Measurements from ENCODE around the gene RNF7.

Gene RNF7

DNA sequence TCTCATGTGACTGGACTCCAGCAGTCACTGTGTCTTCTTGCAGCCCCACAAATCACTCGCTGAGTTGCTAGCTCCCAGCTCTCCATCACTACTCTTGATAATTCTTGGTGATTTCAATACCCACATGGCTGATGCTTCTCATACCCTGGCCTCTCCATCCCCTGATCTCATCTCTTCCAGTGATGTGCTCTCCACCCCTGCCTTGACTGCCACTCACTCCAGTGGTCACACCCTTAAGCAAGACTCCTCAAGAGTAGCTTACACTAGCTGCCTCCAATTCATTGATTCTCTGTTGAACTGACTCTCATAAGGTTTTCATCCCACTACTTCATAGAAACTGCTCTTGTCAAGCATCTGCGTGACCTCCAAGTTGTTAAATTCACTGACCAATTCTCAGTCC is 25.9 kb downstream of the RNF7 start:
- no peak overlapping the region for H3K4me3 ChIP-seq
- TF ChIP-seq POLR2AphosphoS5 (IDR thresholded peaks at IDR 0.05; ENCODE audit: borderline replicate concordance, low read depth, low read length) (no peak), FOXP2 (optimal IDR thresholded peaks at IDR 0.05; ENCODE audit: control extremely low read depth, extremely low read length, insufficient read depth) (no peak), EZH2 (IDR thresholded peaks at IDR 0.05) (no peak)
- DNase-seq (ENCODE audit: low read depth, low spot score), result no peak
- no peaks in the 10 kb centered on the region for H3K36me3 ChIP-seq (ENCODE audit: insufficient read depth, low read length)
- no peaks in the 10 kb centered on the region for H3K9me3 ChIP-seq (ENCODE audit: low read depth, low read length)
- no peak overlapping the region for H3K27ac ChIP-seq
- H3K9ac ChIP-seq (ENCODE audit: insufficient read length), result no peak overlapping the region

DNA sequence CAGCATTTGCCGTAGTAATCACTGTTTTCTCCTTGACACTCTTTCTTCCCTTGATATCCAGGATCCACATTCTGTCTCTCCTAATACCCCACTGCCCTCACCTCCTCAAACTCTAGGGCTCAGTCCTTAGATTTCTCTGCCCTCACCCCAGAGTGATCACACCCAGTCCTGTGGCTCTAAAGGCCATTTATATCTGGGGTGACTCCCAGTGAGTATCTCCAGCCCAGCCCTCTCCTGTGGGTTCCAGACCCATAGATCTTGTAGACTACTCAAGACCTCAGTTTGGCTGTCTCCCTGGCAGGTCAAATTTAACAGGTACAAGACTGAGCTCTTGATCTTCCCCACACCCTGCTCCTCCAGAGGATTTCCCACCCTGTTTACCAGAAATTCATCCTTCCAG is 26.4 kb downstream of the RNF7 start:
- Histone ChIP-seq H3K4me3 (no peak overlapping the region), H3K27ac (no peak overlapping the region)

DNA sequence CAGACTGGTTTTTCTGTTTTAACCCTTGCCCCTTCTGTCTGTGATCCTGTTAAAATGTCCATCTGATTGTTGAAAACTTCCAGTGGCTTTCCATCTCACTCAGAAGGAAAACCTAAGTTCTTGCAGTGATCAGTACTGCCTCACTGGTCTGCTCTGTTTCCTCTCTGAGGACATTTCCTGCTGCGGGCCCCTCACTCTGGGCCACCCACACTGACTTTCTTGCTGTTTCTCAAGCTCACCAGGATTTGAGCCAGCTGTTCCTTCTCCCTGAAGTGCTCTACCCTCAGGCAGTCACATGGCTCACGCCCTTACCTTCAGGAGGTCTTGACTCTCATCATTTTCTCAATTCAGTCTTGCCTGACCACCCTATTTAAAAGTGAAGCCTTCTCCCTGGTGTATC is 26.9 kb downstream of the RNF7 start:
- DNase-seq (ENCODE audit: low read depth, low spot score), result no peak
- H3K9me3 ChIP-seq (ENCODE audit: low read depth, low read length), result no peaks in the 10 kb centered on the region
- TF ChIP-seq EZH2 (IDR thresholded peaks at IDR 0.05) (no peak), POLR2AphosphoS5 (IDR thresholded peaks at IDR 0.05; ENCODE audit: borderline replicate concordance, low read depth, low read length) (no peak), FOXP2 (optimal IDR thresholded peaks at IDR 0.05; ENCODE audit: control extremely low read depth, extremely low read length, insufficient read depth) (no peak)
- H3K36me3 ChIP-seq (ENCODE audit: insufficient read depth, low read length), result no peaks in the 10 kb centered on the region
- no peak overlapping the region for H3K4me3 ChIP-seq
- peak overlapping the region; percentile 34 for H3K9ac ChIP-seq (ENCODE audit: insufficient read length)
- 0 out of 2 replicates have a peak overlapping the region, but pooled peaks have one; percentile 11 for H3K27ac ChIP-seq

More for the DNA sequence above, 26.4 kb downstream of the RNF7 start:
- H3K9me3 ChIP-seq (ENCODE audit: low read depth, low read length), result no peaks in the 10 kb centered on the region
- peak overlapping the region; percentile 34 for H3K9ac ChIP-seq (ENCODE audit: insufficient read length)
- no peaks in the 10 kb centered on the region for H3K36me3 ChIP-seq (ENCODE audit: insufficient read depth, low read length)
- no peak for DNase-seq (ENCODE audit: low read depth, low spot score)
- no peak for TF ChIP-seq POLR2AphosphoS5 (IDR thresholded peaks at IDR 0.05; ENCODE audit: borderline replicate concordance, low read depth, low read length)
- TF ChIP-seq FOXP2 (optimal IDR thresholded peaks at IDR 0.05; ENCODE audit: control extremely low read depth, extremely low read length, insufficient read depth), result no peak
- TF ChIP-seq EZH2 (IDR thresholded peaks at IDR 0.05), result no peak

DNA sequence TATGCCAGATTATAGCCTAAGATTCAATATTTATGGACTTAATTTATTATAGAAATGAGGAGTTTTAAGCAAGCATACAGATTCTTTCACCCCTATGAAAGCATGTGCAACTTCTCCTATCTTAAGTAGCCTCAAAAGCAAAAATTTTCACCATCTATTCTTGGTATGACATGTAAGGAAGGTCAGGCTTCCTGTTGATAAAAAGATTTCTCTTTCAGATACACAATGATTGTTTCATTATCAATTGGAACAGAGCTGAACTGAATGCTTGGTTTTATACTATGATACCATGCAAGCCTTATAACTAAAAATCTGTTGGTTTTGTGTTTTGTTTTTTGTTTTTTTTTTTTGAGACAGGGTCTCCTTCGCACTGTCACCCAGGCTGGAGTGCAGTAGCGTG is 29.0 kb downstream of the RNF7 start:
- no peaks in the 10 kb centered on the region for H3K9me3 ChIP-seq (ENCODE audit: low read depth, low read length)
- no peak for DNase-seq (ENCODE audit: low read depth, low spot score)
- no peaks in the 10 kb centered on the region for H3K36me3 ChIP-seq (ENCODE audit: insufficient read depth, low read length)
- peak overlapping the region; percentile 39; the same call in 1 of the 2 replicates for H3K27ac ChIP-seq
- TF ChIP-seq EZH2 (IDR thresholded peaks at IDR 0.05) (no peak), FOXP2 (optimal IDR thresholded peaks at IDR 0.05; ENCODE audit: control extremely low read depth, extremely low read length, insufficient read depth) (no peak), POLR2AphosphoS5 (IDR thresholded peaks at IDR 0.05; ENCODE audit: borderline replicate concordance, low read depth, low read length) (no peak)
- peak overlapping the region; percentile 54 for H3K9ac ChIP-seq (ENCODE audit: insufficient read length)
- H3K4me3 ChIP-seq, result no peak overlapping the region

DNA sequence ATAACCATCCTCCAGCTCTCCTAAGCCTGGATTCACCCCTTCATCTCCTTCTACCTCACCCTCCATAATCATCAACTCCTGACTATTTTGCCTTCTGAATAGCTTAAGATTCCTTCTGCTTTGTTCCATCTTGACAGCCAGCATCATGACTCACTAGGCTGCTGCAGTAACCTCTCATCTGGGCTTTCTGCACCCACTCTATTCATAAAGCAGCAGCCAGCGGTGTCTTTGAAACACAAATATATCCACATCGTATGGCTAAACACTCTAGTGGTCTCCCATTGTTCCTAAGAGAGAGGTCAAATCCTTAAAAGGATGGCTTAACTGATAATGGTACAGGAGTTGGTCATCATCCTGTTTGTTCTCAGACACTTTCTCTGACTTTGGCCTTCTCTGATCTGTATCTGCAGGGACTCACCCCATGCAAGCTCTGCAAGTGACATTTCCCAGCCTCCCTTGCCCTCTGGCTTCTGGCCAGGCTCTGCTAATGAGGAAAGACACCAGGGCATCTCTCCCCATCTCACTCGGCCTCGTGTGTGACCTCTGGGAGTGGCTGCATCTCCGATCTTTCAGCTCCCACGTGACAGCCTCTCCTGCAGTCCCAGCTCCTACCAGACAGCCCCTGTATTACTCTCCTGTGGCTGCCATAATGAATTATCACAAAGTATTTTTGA is 31.3 kb downstream of the RNF7 start:
- no peak overlapping the region for H3K27ac ChIP-seq
- no peak for DNase-seq (ENCODE audit: low read depth, low spot score)
- no peak for TF ChIP-seq FOXP2 (optimal IDR thresholded peaks at IDR 0.05; ENCODE audit: control extremely low read depth, extremely low read length, insufficient read depth)
- no peak for TF ChIP-seq POLR2AphosphoS5 (IDR thresholded peaks at IDR 0.05; ENCODE audit: borderline replicate concordance, low read depth, low read length)
- TF ChIP-seq EZH2 (IDR thresholded peaks at IDR 0.05), result no peak
- H3K9me3 ChIP-seq (ENCODE audit: low read depth, low read length), result no peaks in the 10 kb centered on the region
- H3K4me3 ChIP-seq, result no peak overlapping the region
- H3K36me3 ChIP-seq (ENCODE audit: insufficient read depth, low read length), result no peaks in the 10 kb centered on the region
- H3K9ac ChIP-seq (ENCODE audit: insufficient read length), result no peak overlapping the region

DNA sequence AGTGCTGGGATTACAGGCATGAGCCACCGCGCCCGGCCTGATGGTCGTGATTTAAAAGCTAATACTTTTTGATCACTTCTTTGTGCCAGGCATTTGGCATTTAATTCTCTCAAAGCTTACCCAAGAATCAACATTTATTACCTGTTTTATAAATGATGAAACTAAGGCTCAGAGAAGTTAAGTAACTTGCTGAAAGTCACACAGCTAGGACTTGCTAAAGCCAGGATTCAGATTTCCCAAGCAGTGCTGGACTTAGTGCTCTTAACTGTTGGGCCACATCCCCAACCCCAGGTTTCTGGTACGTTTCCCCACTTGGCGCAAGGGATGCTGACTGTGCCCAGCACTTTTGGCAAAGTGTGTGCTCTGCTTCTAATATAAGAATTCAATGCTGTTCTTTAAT is 35.6 kb downstream of the RNF7 start:
- no peak for DNase-seq (ENCODE audit: low read depth, low spot score)
- TF ChIP-seq EZH2 (IDR thresholded peaks at IDR 0.05) (no peak), FOXP2 (optimal IDR thresholded peaks at IDR 0.05; ENCODE audit: control extremely low read depth, extremely low read length, insufficient read depth) (no peak), POLR2AphosphoS5 (IDR thresholded peaks at IDR 0.05; ENCODE audit: borderline replicate concordance, low read depth, low read length) (no peak)

DNA sequence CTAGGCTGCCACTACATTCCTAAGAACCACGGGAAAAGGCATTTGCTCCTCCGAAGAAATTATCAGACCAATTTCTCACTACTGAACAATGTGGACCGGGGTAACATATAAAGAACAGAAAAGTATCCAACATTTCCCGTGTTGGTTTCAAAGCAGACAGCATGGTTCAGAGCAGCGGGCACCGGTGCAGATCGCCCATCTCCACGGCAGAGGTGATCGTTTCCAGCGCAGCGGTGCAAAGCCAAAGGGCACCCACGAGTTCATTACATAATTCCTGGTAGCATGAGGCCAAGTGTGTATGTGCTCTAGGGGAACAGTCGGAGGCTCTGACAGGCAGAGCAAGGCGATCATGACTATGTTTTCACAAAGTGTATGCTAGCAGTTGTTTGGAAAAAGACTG is 38.3 kb downstream of the RNF7 start:
- Histone ChIP-seq H3K27ac (no peak overlapping the region), H3K9me3 (ENCODE audit: low read depth, low read length) (no peaks in the 10 kb centered on the region), H3K4me3 (no peak overlapping the region), H3K9ac (ENCODE audit: insufficient read length) (no peak overlapping the region), H3K36me3 (ENCODE audit: insufficient read depth, low read length) (no peaks in the 10 kb centered on the region)
- no peak for DNase-seq (ENCODE audit: low read depth, low spot score)
- TF ChIP-seq EZH2 (IDR thresholded peaks at IDR 0.05) (no peak), FOXP2 (optimal IDR thresholded peaks at IDR 0.05; ENCODE audit: control extremely low read depth, extremely low read length, insufficient read depth) (no peak), POLR2AphosphoS5 (IDR thresholded peaks at IDR 0.05; ENCODE audit: borderline replicate concordance, low read depth, low read length) (no peak)

More for the DNA sequence above, 35.6 kb downstream of the RNF7 start:
- H3K4me3 ChIP-seq, result no peak overlapping the region
- H3K36me3 ChIP-seq (ENCODE audit: insufficient read depth, low read length), result no peaks in the 10 kb centered on the region
- no peak overlapping the region for H3K27ac ChIP-seq
- H3K9ac ChIP-seq (ENCODE audit: insufficient read length), result no peak overlapping the region
- H3K9me3 ChIP-seq (ENCODE audit: low read depth, low read length), result no peaks in the 10 kb centered on the region

DNA sequence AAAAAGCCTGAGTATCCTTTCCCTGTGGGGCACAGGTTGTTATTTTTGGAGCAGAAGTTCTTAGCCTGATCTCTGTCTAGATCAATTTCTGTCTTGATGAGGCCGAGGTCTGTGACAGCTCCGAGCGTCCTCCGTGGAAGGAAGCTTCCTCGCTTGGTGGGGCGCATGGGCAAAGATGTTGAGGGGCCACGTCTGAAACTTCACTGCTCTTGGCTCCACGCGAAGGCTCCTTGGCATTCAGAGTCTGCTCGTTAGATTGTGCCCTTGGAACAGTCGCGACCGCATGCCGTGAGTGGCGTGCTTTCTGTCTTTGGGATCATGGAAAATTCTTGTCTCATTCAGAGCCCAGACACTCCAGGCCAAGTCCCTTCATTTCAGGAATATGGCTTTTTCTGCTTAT is 38.8 kb downstream of the RNF7 start:
- Histone ChIP-seq H3K9ac (ENCODE audit: insufficient read length) (no peak overlapping the region), H3K27ac (no peak overlapping the region), H3K36me3 (ENCODE audit: insufficient read depth, low read length) (no peaks in the 10 kb centered on the region), H3K9me3 (ENCODE audit: low read depth, low read length) (no peaks in the 10 kb centered on the region), H3K4me3 (no peak overlapping the region)
- DNase-seq (ENCODE audit: low read depth, low spot score), result no peak
- TF ChIP-seq EZH2 (IDR thresholded peaks at IDR 0.05), result no peak
- no peak for TF ChIP-seq POLR2AphosphoS5 (IDR thresholded peaks at IDR 0.05; ENCODE audit: borderline replicate concordance, low read depth, low read length)
- TF ChIP-seq FOXP2 (optimal IDR thresholded peaks at IDR 0.05; ENCODE audit: control extremely low read depth, extremely low read length, insufficient read depth), result no peak

All from SK-N-MC (cell line).